Measurements from ENCODE around the gene AFF3. TPM values are rescaled to one million over a fixed set of nuclear protein-coding genes. Genes with fewer than 3 reads are reported as not detected.

AFF3 gene
- total and polyA plus RNA-seq, 7 experiments from 2014 or later: 3.0 to 24.1 (median 19.8) TPM

DNA sequence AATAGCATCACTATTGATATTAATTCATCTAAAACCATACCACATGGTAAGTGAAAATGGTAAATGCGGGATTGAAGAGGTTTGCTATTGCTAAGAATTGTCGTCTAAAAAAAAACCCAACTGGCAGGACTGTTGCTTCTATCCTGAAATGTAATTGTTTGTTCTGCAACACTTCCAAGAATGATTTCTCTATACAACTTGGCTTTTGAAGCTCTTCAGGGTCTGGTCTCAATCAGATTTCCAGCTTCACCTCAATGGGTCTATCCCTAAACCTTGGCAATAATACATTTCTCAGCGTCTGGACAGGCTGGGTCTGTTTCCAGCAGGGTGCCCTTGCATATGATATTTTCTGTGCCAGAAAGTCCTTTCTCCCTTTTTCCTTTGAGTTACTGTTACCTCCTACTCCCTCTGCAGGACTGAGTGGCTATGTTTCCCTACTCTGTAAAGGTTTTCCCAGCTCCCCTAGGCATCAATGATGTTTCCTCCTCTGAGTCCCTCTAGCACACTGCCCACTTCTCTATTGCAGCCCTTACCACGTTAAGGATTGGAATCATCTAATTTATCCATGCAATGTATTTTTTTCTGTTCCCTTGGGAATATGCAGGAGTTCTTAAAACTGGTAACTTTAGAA is 534.4 kb downstream of the AFF3 start:
- intact Hi-C loops (cut with micrococcal nuclease): no loop called here

DNA sequence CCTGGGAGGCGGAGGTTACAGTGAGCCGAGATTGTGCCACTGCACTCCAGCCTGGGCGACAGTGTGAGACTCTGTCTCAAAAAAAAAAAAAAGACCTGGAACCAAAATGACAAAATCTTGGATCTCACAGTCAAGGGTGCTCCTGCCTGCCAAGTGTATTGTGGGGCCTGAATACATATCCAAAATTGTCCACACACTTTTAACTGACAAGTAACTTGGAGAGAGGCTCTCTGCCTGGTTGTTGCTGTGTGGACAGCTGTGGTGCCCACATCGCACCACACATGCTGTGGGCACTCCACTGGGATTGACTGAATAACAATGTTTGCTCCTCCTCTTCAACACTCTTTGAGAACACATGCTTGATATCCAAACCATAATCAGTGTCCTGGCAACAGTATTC is 534.9 kb downstream of the AFF3 start:
- Mint-ChIP-seq H3K4me1 (no peaks in the 10 kb centered on the region), H3K4me3 (no peak overlapping the region), H3K36me3 (peaks cover 0 to 4% (median 0%) of the 10 kb centered on the region in 5 donors), H3K27ac (no peak overlapping the region), H3K27me3 (no peaks in the 10 kb centered on the region), H3K9me3 (peaks cover 0 to 1% (median 0%) of the 10 kb centered on the region in 11 donors)
- CTCF ChIA-PET: interaction anchor here (0.7 kb wide), 1 partner anchor 1431 kb away, joined by 5 read pairs; no protein-coding TSS in a partner anchor
- H3K4me3 ChIP-seq (ENCODE audit: low read length): no peak overlapping the region
- H3K27me3 ChIP-seq (ENCODE audit: control insufficient read depth in 2 of 2, insufficient read depth in 2 of 2, low read length in 2 of 2): no peaks in the 10 kb centered on the region
- POLR2A ChIA-PET: no interaction called here
- ATAC-seq (no peak), DNase-seq (no peak)
- no peaks in the 10 kb centered on the region for H3K4me1 ChIP-seq (ENCODE audit: control insufficient read depth in 2 of 2, insufficient read depth in 2 of 2, low read length in 2 of 2)
- H3K27ac ChIP-seq (ENCODE audit: low read depth, low read length): no peak overlapping the region
- no peaks in the 10 kb centered on the region for H3K36me3 ChIP-seq (ENCODE audit: control insufficient read depth in 2 of 3, insufficient read depth in 3 of 3, low read length in 3 of 3)
- no peaks in the 10 kb centered on the region for H3K9me3 ChIP-seq (ENCODE audit: control insufficient read depth in 2 of 3, low read length in 3 of 3)
- intact Hi-C loops (cut with micrococcal nuclease): no loop called here

More for the DNA sequence above, 534.4 kb downstream of the AFF3 start:
- Histone ChIP-seq H3K36me3 (ENCODE audit: control insufficient read depth in 2 of 3, insufficient read depth in 3 of 3, low read length in 3 of 3) (no peaks in the 10 kb centered on the region), H3K4me3 (ENCODE audit: low read length) (no peak overlapping the region), H3K9me3 (ENCODE audit: control insufficient read depth in 2 of 3, low read length in 3 of 3) (no peaks in the 10 kb centered on the region), H3K4me1 (ENCODE audit: control insufficient read depth in 2 of 2, insufficient read depth in 2 of 2, low read length in 2 of 2) (no peaks in the 10 kb centered on the region), H3K27me3 (ENCODE audit: control insufficient read depth in 2 of 2, insufficient read depth in 2 of 2, low read length in 2 of 2) (no peaks in the 10 kb centered on the region), H3K27ac (ENCODE audit: low read depth, low read length) (no peak overlapping the region)
- POLR2A ChIA-PET: no interaction called here
- no peak for ATAC-seq
- CTCF ChIA-PET: interaction anchor here (0.7 kb wide), 1 partner anchor 1431 kb away, joined by 5 read pairs; no protein-coding TSS in a partner anchor
- H3K9me3 Mint-ChIP-seq: peaks cover 0 to 1% (median 0%) of the 10 kb centered on the region in 11 donors
- H3K4me1 Mint-ChIP-seq: no peaks in the 10 kb centered on the region
- DNase-seq: no peak
- no peak overlapping the region for H3K4me3 Mint-ChIP-seq
- peaks cover 0 to 4% (median 0%) of the 10 kb centered on the region in 5 donors for H3K36me3 Mint-ChIP-seq
- H3K27me3 Mint-ChIP-seq: no peaks in the 10 kb centered on the region
- H3K27ac Mint-ChIP-seq: no peak overlapping the region

DNA sequence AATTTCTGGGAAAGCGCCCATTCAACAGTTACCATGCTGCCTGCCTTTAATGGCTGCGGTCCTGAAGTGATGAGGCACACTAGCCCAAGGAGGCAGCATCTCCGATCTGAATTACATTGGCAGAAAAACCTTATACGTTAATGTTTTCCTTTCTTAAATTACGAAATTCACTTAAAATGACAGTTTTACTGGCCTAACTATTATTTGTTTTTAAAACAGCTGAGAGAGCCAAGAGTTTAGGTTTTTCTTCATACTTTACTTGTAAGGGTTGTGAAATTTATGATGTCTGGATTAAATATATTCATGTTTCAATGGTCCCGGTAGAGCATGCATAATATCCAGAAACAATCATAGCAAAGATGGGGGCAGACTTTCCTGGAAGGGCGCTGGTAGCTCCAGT is 537.4 kb downstream of the AFF3 start:
- Mint-ChIP-seq H3K27me3 (peaks cover 0 to 1% (median 0%) of the 10 kb centered on the region in 5 donors), H3K9me3 (no peaks in the 10 kb centered on the region), H3K4me3 (no peak overlapping the region), H3K4me1 (no peaks in the 10 kb centered on the region), H3K27ac (no peak overlapping the region), H3K36me3 (peaks cover 0 to 5% (median 0%) of the 10 kb centered on the region in 5 donors)
- Histone ChIP-seq H3K36me3 (ENCODE audit: control insufficient read depth in 2 of 3, insufficient read depth in 3 of 3, low read length in 3 of 3) (no peaks in the 10 kb centered on the region), H3K4me3 (ENCODE audit: low read length) (no peak overlapping the region), H3K9me3 (ENCODE audit: control insufficient read depth in 2 of 3, low read length in 3 of 3) (no peaks in the 10 kb centered on the region), H3K4me1 (ENCODE audit: control insufficient read depth in 2 of 2, insufficient read depth in 2 of 2, low read length in 2 of 2) (no peaks in the 10 kb centered on the region), H3K27me3 (ENCODE audit: control insufficient read depth in 2 of 2, insufficient read depth in 2 of 2, low read length in 2 of 2) (no peaks in the 10 kb centered on the region), H3K27ac (ENCODE audit: low read depth, low read length) (no peak overlapping the region)
- DNase-seq (no peak), ATAC-seq (no peak)
- ChIA-PET CTCF (no interaction called here), POLR2A (no interaction called here)
- intact Hi-C loops (cut with micrococcal nuclease): no loop called here

DNA sequence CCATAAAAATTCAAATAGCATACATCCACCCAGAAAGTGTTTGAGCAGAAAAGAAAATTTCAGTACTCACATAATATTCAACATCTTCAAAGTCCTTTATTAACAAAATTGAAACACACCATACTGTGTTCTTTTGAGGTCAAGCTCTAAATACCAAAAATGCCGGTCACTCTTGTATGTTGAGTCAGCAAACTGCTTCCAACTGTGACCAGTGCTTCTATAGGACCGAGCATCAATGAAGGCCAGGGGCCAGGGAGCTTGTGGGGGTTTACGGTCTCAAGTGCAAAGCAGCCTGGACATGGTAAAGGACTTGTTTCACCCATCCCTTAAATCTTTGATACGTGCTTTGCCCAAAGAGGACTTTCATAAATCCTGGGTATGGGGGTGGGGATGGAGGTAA is 539.9 kb downstream of the AFF3 start:
- Mint-ChIP-seq H3K27me3 (peaks cover 0 to 4% (median 0%) of the 10 kb centered on the region in 5 donors), H3K36me3 (peaks cover 0 to 8% (median 0%) of the 10 kb centered on the region in 5 donors), H3K9me3 (no peaks in the 10 kb centered on the region), H3K27ac (no peak overlapping the region), H3K4me1 (no peaks in the 10 kb centered on the region), H3K4me3 (no peak overlapping the region)
- no peaks in the 10 kb centered on the region for H3K9me3 ChIP-seq (ENCODE audit: control insufficient read depth in 2 of 3, low read length in 3 of 3)
- ChIA-PET POLR2A (no interaction called here), CTCF (no interaction called here)
- no peak for DNase-seq
- H3K4me1 ChIP-seq (ENCODE audit: control insufficient read depth in 2 of 2, insufficient read depth in 2 of 2, low read length in 2 of 2): no peaks in the 10 kb centered on the region
- ATAC-seq: no peak
- H3K36me3 ChIP-seq (ENCODE audit: control insufficient read depth in 2 of 3, insufficient read depth in 3 of 3, low read length in 3 of 3): no peaks in the 10 kb centered on the region
- intact Hi-C loops (cut with micrococcal nuclease): no loop called here
- no peaks in the 10 kb centered on the region for H3K27me3 ChIP-seq (ENCODE audit: control insufficient read depth in 2 of 2, insufficient read depth in 2 of 2, low read length in 2 of 2)
- no peak overlapping the region for H3K27ac ChIP-seq (ENCODE audit: low read depth, low read length)
- no peak overlapping the region for H3K4me3 ChIP-seq (ENCODE audit: low read length)

DNA sequence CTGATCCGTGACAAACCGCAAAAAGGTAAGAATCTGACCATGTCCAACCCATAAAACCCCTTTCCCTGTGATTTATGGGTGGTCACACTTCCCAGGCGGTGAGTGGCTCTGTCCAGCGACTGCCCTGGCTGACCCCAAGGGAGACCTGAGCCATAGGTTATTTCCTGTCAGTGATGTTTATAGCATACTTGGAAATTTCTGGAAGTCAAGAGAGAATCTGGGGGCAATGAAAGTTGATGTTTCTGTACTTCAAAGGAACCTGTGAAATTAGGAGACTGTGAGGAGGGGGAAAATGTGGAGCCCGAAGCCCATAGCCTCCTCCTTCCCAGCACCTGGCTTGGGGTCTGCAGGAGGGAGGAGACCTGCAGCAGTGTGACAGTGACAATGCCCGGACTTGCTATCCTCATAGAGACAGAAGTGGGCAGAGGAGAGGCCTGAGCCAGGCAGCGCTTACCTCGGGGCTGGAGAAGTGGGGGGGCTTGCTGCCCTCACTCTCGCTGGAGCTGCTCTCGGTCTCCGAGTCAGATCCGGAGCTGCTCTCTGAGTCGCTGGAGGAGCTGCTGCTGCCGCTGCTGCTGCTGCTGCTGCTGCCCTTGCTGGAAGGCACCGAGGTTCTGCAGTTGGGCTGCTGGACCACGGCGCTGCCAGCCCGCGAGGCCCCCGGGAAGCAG is 541.3 kb downstream of the AFF3 start:
- H3K4me3 ChIP-seq (ENCODE audit: low read length): no peak overlapping the region
- no peak overlapping the region for H3K27ac Mint-ChIP-seq
- no peak overlapping the region for H3K4me3 Mint-ChIP-seq
- no peaks in the 10 kb centered on the region for H3K36me3 ChIP-seq (ENCODE audit: control insufficient read depth in 2 of 3, insufficient read depth in 3 of 3, low read length in 3 of 3)
- POLR2A ChIA-PET: no interaction called here
- peaks cover 0 to 8% (median 0%) of the 10 kb centered on the region in 5 donors for H3K36me3 Mint-ChIP-seq
- no peak overlapping the region for H3K27ac ChIP-seq (ENCODE audit: low read depth, low read length)
- H3K27me3 Mint-ChIP-seq: peaks cover 0 to 4% (median 0%) of the 10 kb centered on the region in 5 donors
- DNase-seq: no peak
- CTCF ChIA-PET: no interaction called here
- H3K9me3 Mint-ChIP-seq: no peaks in the 10 kb centered on the region
- no peaks in the 10 kb centered on the region for H3K4me1 ChIP-seq (ENCODE audit: control insufficient read depth in 2 of 2, insufficient read depth in 2 of 2, low read length in 2 of 2)
- H3K9me3 ChIP-seq (ENCODE audit: control insufficient read depth in 2 of 3, low read length in 3 of 3): no peaks in the 10 kb centered on the region
- intact Hi-C loops (cut with micrococcal nuclease): no loop called here
- no peak for ATAC-seq
- no peaks in the 10 kb centered on the region for H3K4me1 Mint-ChIP-seq
- no peaks in the 10 kb centered on the region for H3K27me3 ChIP-seq (ENCODE audit: control insufficient read depth in 2 of 2, insufficient read depth in 2 of 2, low read length in 2 of 2)

DNA sequence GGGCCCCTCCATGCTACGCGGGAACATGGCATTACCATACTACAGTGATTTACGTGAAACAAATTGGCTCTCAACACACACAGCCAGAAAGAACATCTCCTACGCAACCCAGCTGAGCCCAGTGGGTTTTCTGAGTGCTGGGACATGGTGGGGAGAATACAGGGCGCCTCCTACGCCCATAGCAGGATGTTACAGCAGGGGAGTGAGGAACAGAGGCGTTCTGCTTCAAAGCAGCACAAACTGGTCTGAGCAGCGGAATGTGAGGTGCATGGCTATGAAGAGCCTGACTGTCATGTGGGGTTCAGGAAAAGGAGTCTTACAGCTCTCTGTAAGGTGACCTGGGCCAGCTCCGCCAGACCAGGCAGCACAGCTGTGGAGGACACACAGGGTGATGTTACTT is 543.9 kb downstream of the AFF3 start:
- Mint-ChIP-seq H3K4me3 (no peak overlapping the region), H3K4me1 (no peaks in the 10 kb centered on the region), H3K36me3 (peaks cover 0 to 16% (median 5%) of the 10 kb centered on the region in 5 donors), H3K9me3 (peaks cover 0 to 1% (median 0%) of the 10 kb centered on the region in 11 donors), H3K27ac (no peak overlapping the region), H3K27me3 (peaks cover 0 to 4% (median 0%) of the 10 kb centered on the region in 5 donors)
- intact Hi-C loops (cut with micrococcal nuclease): no loop called here
- Histone ChIP-seq H3K36me3 (ENCODE audit: control insufficient read depth in 2 of 3, insufficient read depth in 3 of 3, low read length in 3 of 3) (no peaks in the 10 kb centered on the region), H3K9me3 (ENCODE audit: control insufficient read depth in 2 of 3, low read length in 3 of 3) (no peaks in the 10 kb centered on the region), H3K4me3 (ENCODE audit: low read length) (no peak overlapping the region), H3K27ac (ENCODE audit: low read depth, low read length) (no peak overlapping the region), H3K4me1 (ENCODE audit: control insufficient read depth in 2 of 2, insufficient read depth in 2 of 2, low read length in 2 of 2) (no peaks in the 10 kb centered on the region), H3K27me3 (ENCODE audit: control insufficient read depth in 2 of 2, insufficient read depth in 2 of 2, low read length in 2 of 2) (no peaks in the 10 kb centered on the region)
- DNase-seq (no peak), ATAC-seq (no peak)
- ChIA-PET POLR2A (no interaction called here), CTCF (no interaction called here)

DNA sequence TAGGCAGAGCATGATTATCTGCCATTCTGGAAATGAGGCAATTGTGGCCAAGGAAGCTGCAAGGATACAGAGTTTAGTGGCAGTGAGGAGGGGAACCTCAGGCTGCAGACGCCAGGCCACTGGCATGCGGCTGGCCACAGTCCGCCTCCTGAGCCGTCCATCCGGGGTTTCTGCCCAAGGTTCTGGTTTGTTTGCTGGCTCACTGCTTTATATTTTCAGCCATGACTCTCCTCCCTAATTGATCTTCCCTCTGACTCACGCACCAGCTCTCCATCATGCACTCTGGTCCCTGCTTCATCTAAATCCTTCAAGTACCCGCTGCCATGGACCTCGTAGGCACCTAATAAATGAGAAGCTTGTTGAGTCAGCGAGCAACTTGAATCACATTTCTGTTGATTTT is 544.8 kb downstream of the AFF3 start:
- Mint-ChIP-seq H3K9me3 (peaks cover 0 to 1% (median 0%) of the 10 kb centered on the region in 11 donors), H3K4me3 (no peak overlapping the region), H3K4me1 (no peaks in the 10 kb centered on the region), H3K27ac (no peak overlapping the region), H3K27me3 (peaks cover 0 to 4% (median 0%) of the 10 kb centered on the region in 5 donors), H3K36me3 (peaks cover 0 to 24% (median 5%) of the 10 kb centered on the region in 5 donors)
- peaks cover 0 to 4% (median 0%) of the 10 kb centered on the region in 3 experiments for H3K36me3 ChIP-seq (ENCODE audit: control insufficient read depth in 2 of 3, insufficient read depth in 3 of 3, low read length in 3 of 3)
- CTCF ChIA-PET: no interaction called here
- H3K4me3 ChIP-seq (ENCODE audit: low read length): no peak overlapping the region
- POLR2A ChIA-PET: no interaction called here
- no peaks in the 10 kb centered on the region for H3K9me3 ChIP-seq (ENCODE audit: control insufficient read depth in 2 of 3, low read length in 3 of 3)
- no peak overlapping the region for H3K27ac ChIP-seq (ENCODE audit: low read depth, low read length)
- H3K4me1 ChIP-seq (ENCODE audit: control insufficient read depth in 2 of 2, insufficient read depth in 2 of 2, low read length in 2 of 2): no peaks in the 10 kb centered on the region
- no peaks in the 10 kb centered on the region for H3K27me3 ChIP-seq (ENCODE audit: control insufficient read depth in 2 of 2, insufficient read depth in 2 of 2, low read length in 2 of 2)
- DNase-seq: no peak
- intact Hi-C loops (cut with micrococcal nuclease): no loop called here
- no peak for ATAC-seq
